Activated naive CD4-positive, alpha-beta T cell treated with anti-CD3 and anti-CD28 coated beads, Interleukin-2, amount 50 U/mL, for 24 hours (primary cell): Measurements from ENCODE around the gene MYH4.

ENCODE experiments used
- H3K27ac Mint-ChIP-seq: one replicate; pipeline ENCODE4 v1.8.0; 2021; ENCODE audit warnings: mild to moderate bottlenecking, mixed read lengths
- H3K27me3 Mint-ChIP-seq: one replicate; pipeline ENCODE4 v1.8.0; 2021; ENCODE audit warnings: mixed read lengths
- H3K36me3 Mint-ChIP-seq: one replicate; pipeline ENCODE4 v1.8.0; 2021; ENCODE audit warnings: mixed read lengths
- H3K4me1 Mint-ChIP-seq: one replicate; pipeline ENCODE4 v1.8.0; 2021; ENCODE audit warnings: mixed read lengths
- H3K4me3 Mint-ChIP-seq: one replicate; pipeline ENCODE4 v1.8.0; 2021; ENCODE audit warnings: mild to moderate bottlenecking, mixed read lengths
- H3K9me3 Mint-ChIP-seq: one replicate; pipeline ENCODE4 v1.8.0; 2021; ENCODE audit warnings: mixed read lengths

MYH4 gene

GRCh38 chr17:10447026-10447931 lies 22.1 kb downstream of the MYH4 start:
- Mint-ChIP-seq H3K4me3 (no peak overlapping the region), H3K27me3 (peaks cover 1% of the 10 kb centered on the region), H3K36me3 (no peaks in the 10 kb centered on the region), H3K4me1 (no peaks in the 10 kb centered on the region), H3K27ac (no peak overlapping the region), H3K9me3 (no peaks in the 10 kb centered on the region)

GRCh38 chr17:10439816-10440215 lies 29.5 kb downstream of the MYH4 start:
- Mint-ChIP-seq H3K36me3 (no peaks in the 10 kb centered on the region), H3K4me1 (no peaks in the 10 kb centered on the region), H3K27me3 (peaks cover 1% of the 10 kb centered on the region), H3K4me3 (no peak overlapping the region), H3K9me3 (peaks cover 4% of the 10 kb centered on the region), H3K27ac (no peak overlapping the region)

DNA sequence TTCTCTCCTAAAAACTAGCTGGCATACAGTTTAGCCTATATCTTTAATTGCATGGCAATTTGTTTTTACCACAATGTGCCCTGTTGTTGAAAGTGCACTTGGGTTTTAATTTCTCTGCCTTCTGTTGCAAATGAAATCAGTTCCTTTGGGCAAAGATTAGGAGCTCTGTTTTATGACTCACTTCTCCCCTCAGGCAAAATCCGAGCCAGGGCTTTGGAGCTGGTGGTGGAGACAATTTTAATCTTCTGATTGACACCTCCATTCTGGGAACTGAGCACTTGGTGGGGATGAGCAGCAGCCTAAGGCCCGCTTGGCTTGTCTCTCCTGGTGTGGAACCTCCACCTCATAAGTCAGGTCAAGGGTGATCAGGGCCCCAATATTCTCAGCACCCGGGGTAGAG lies 34.3 kb downstream of the MYH4 start:
- H3K27me3 Mint-ChIP-seq = peaks cover 1% of the 10 kb centered on the region
- H3K9me3 Mint-ChIP-seq = peaks cover 31% of the 10 kb centered on the region

DNA sequence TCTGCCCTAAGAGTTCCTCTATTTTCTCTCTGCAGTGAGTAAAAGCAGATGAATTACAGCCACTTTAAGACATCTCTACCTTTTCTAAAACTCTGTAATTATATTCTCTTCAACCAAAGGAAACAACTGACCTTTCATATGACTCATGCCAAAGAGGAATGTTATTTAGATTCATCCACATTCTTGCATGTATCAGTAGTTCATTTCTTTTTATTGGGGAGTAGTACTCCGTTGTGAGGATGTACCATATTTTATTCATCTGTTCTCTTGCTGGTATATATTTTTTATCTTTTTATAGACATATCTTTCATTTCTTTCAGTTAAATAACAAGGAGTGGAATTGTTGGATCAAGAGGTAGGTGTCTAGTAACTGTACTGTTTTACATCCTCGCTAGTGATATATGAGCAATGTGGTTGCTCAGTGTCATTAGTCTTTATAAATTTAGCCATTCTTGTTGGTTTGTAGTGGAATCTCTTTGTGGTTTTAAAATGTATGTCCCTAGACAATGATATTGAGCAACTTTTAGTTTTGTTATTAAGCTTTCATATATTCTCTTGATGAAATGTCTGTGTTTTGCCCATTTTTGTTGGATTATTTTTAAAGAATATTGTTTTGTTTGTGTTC lies 39.8 kb downstream of the MYH4 start:
- Mint-ChIP-seq H3K27me3 (peaks cover 2% of the 10 kb centered on the region), H3K4me1 (no peaks in the 10 kb centered on the region), H3K36me3 (no peaks in the 10 kb centered on the region), H3K9me3 (peaks cover 35% of the 10 kb centered on the region), H3K27ac (no peak overlapping the region), H3K4me3 (no peak overlapping the region)

More for the DNA sequence above, 34.3 kb downstream of the MYH4 start:
- Mint-ChIP-seq H3K36me3 (no peaks in the 10 kb centered on the region), H3K4me1 (no peaks in the 10 kb centered on the region), H3K27ac (no peak overlapping the region), H3K4me3 (no peak overlapping the region)

GRCh38 chr17:10428781-10429180 lies 40.6 kb downstream of the MYH4 start:
- H3K9me3 Mint-ChIP-seq = peaks cover 31% of the 10 kb centered on the region
- no peak overlapping the region for H3K27ac Mint-ChIP-seq
- no peaks in the 10 kb centered on the region for H3K4me1 Mint-ChIP-seq
- H3K4me3 Mint-ChIP-seq = no peak overlapping the region
- no peaks in the 10 kb centered on the region for H3K36me3 Mint-ChIP-seq
- peaks cover 2% of the 10 kb centered on the region for H3K27me3 Mint-ChIP-seq

DNA sequence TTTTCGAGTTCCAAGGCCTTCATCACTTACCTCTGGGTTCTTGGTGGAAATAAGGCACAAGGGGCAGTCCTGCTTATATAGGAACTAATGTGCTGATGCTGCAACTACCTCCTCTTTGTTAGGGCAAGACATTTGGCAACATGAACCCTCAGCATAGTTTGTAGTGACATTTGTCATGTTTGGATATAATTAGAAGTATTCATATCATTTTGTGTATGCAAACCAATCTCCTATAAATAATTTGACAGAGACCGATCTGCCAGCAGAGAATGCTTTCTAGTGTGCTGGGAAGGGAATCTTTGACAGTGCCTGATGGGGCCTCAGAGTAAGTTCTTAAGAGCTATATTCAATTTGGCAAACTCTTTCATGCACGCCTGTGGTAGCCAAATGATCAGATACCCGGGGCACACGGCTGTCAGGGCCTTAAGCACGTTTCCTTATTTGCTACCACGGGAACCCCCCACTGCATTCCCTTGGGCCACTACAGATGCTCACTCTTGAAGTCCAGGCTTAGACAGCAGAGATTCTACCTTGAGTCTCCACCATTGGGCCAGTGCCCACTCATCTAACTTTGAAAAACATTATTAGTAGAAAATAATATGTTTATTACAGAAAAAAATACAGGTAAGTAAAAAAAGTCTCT lies 47.3 kb downstream of the MYH4 start, which contains the start of gene MYH8:
TSS of gene MYH8 (minus strand) at position 51 of the 643 bp plus-strand sequence. CDS start 1,723 bp downstream, outside the sequence.
- Mint-ChIP-seq H3K27me3 (peaks cover 3% of the 10 kb centered on the region), H3K4me1 (no peaks in the 10 kb centered on the region), H3K27ac (no peak within 1 kb of the TSS), H3K9me3 (peaks cover 7% of the 10 kb centered on the region), H3K4me3 (no peak within 1 kb of the TSS), H3K36me3 (no peaks in the 10 kb centered on the region)

GRCh38 chr17:10421211-10421610 lies 48.1 kb downstream of the MYH4 start:
- H3K9me3 Mint-ChIP-seq = peaks cover 8% of the 10 kb centered on the region
- no peak overlapping the region for H3K27ac Mint-ChIP-seq
- H3K27me3 Mint-ChIP-seq = peaks cover 3% of the 10 kb centered on the region
- no peaks in the 10 kb centered on the region for H3K4me1 Mint-ChIP-seq
- no peak overlapping the region for H3K4me3 Mint-ChIP-seq
- no peaks in the 10 kb centered on the region for H3K36me3 Mint-ChIP-seq

DNA sequence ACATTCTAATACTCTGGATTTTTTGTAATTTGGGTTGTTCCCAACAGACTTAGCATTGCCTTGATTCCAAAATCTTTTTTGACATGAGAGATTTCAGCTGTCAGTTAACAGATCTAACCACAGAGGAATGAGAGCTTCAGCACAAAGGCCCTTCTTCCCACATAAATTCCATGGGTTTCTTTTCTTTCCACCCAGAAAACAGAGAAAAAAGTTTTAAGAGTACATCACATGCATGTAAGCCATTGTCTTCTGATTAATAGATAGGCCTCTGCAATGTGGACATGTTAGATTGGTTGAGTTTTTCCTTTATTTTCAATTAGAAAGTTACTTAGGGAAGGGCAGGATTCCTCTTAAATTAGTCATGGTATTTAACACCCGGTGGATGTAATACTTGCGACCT lies 48.5 kb downstream of the MYH4 start:
- Mint-ChIP-seq H3K9me3 (peaks cover 12% of the 10 kb centered on the region), H3K4me3 (no peak overlapping the region), H3K27ac (no peak overlapping the region), H3K36me3 (no peaks in the 10 kb centered on the region), H3K27me3 (peaks cover 7% of the 10 kb centered on the region), H3K4me1 (no peaks in the 10 kb centered on the region)

DNA sequence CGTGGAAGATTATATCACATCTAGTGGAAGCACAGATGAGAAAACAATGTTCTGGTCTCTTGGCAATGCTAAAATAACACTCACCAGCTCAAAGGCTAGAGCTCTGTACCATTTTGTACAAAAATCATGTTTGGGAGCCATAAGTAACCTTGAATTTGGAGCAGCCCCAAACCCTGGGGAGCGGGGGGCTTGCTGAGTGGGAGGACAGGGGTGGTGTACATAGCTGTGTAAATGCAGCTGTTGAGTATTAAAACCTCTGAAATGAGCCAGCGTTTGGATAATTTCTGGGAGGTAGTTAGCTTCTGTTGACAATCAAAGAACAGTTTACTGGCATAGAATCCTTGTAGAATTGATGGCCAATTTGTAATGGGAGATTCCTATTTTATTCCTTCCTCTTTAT lies 51.9 kb downstream of the MYH4 start:
- no peak overlapping the region for H3K27ac Mint-ChIP-seq
- no peak overlapping the region for H3K4me3 Mint-ChIP-seq
- peaks cover 6% of the 10 kb centered on the region for H3K9me3 Mint-ChIP-seq
- no peaks in the 10 kb centered on the region for H3K36me3 Mint-ChIP-seq
- H3K4me1 Mint-ChIP-seq = no peaks in the 10 kb centered on the region
- H3K27me3 Mint-ChIP-seq = peaks cover 5% of the 10 kb centered on the region

DNA sequence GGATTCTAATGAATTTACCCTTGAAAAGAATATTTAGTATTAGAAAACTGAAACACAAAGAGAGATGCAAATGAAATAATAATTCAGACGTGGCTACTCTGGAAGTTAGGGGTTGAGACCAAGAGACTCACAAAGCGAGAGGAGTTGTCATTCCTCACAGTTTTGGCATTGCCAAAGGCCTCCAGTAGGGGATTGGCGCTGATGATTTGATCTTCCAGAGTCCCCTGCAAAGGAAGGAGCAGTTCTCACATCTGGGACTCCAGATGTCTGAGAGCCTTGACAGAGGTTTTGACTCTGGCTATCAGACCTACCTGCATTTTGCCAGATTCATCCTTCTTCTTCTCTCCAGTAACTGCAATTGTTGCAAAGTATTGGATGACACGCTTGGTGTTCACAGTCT lies 54.2 kb downstream of the MYH4 start:
- Mint-ChIP-seq H3K4me1 (no peaks in the 10 kb centered on the region), H3K36me3 (no peaks in the 10 kb centered on the region), H3K4me3 (no peak overlapping the region), H3K27ac (no peak overlapping the region), H3K9me3 (peaks cover 6% of the 10 kb centered on the region), H3K27me3 (peaks cover 3% of the 10 kb centered on the region)

DNA sequence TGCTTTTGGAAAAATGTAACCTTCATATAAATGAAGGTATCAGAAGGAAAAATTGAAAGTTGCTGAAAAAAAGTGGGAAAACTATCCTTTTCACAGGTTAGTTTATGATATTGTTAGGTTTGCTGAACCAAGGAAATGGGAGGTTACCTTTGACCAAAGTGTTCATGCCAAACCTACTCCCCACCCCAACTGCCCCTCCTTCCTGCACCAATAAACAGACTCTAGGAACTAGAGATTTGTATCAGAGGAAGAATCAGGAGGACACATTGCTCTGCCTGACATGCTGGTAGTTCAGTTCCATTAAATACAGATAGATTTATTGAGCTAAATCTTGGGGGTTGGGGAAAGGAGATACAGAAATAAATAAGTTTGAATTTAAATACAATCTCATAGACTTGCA lies 65.8 kb downstream of the MYH4 start:
- Mint-ChIP-seq H3K27ac (no peak overlapping the region), H3K4me3 (no peak overlapping the region), H3K36me3 (no peaks in the 10 kb centered on the region), H3K4me1 (no peaks in the 10 kb centered on the region), H3K27me3 (peaks cover 2% of the 10 kb centered on the region), H3K9me3 (no peaks in the 10 kb centered on the region)

- Mint-ChIP-seq H3K4me1 (no peaks in the 10 kb centered on the region), H3K9me3 (no peaks in the 10 kb centered on the region), H3K27ac (no peak overlapping the region), H3K27me3 (peaks cover 7% of the 10 kb centered on the region), H3K4me3 (no peak overlapping the region), H3K36me3 (no peaks in the 10 kb centered on the region)
These were observed 71.0 kb downstream of the MYH4 start for GRCh38 chr17:10398352-10398751.

- no peaks in the 10 kb centered on the region for H3K9me3 Mint-ChIP-seq
- H3K4me3 Mint-ChIP-seq = no peak overlapping the region
- H3K27ac Mint-ChIP-seq = no peak overlapping the region
- peaks cover 6% of the 10 kb centered on the region for H3K27me3 Mint-ChIP-seq
- no peaks in the 10 kb centered on the region for H3K4me1 Mint-ChIP-seq
- no peaks in the 10 kb centered on the region for H3K36me3 Mint-ChIP-seq
These were observed 72.7 kb downstream of the MYH4 start for GRCh38 chr17:10396524-10397163.

GRCh38 chr17:10394201-10394887 lies 75.0 kb downstream of the MYH4 start:
- H3K4me3 Mint-ChIP-seq = no peak overlapping the region
- peaks cover 11% of the 10 kb centered on the region for H3K27me3 Mint-ChIP-seq
- no peak overlapping the region for H3K27ac Mint-ChIP-seq
- peaks cover 4% of the 10 kb centered on the region for H3K9me3 Mint-ChIP-seq
- no peaks in the 10 kb centered on the region for H3K4me1 Mint-ChIP-seq
- no peaks in the 10 kb centered on the region for H3K36me3 Mint-ChIP-seq
